Astrocyte (in vitro differentiated cells and primary cell): Measurements from ENCODE around the gene PI16. TPM values are rescaled to one million over a fixed set of nuclear protein-coding genes. Genes with fewer than 3 reads are reported as not detected.

Experiments used
- DNase-seq: peaks from one replicate; pipeline ENCODE4 v3.0.0-alpha.2; 2010; ENCODE audit warnings: low read depth
- FAIRE-seq: peaks from 2 replicates; lab custom pipeline; 2011; peaks lifted over from hg19 to GRCh38; lab: Jason Lieb, UNC
- H2AFZ ChIP-seq: 2 replicates; pipeline ENCODE4 v1.6.0; 2012; ENCODE audit warnings: low read depth, low read length, inconsistent platforms
- H3K27ac ChIP-seq: 2 replicates; pipeline ENCODE4 v1.5.1; 2011; ENCODE audit warnings: low read depth, low read length, inconsistent platforms
- H3K27me3 ChIP-seq: 2 replicates; pipeline ENCODE4 v1.6.0; 2011; ENCODE audit warnings: low read length, inconsistent platforms; ENCODE audit not compliant: insufficient read depth
- H3K36me3 ChIP-seq: 2 replicates; pipeline ENCODE4 v1.5.1; 2011; ENCODE audit warnings: low read length, inconsistent platforms; ENCODE audit not compliant: insufficient read depth
- H3K4me1 ChIP-seq: 2 replicates; pipeline ENCODE4 v1.5.1; 2011; ENCODE audit warnings: low read length, inconsistent platforms; ENCODE audit not compliant: insufficient read depth
- H3K4me2 ChIP-seq: 2 replicates; pipeline ENCODE4 v1.6.0; 2012; ENCODE audit warnings: low read length, inconsistent platforms
- H3K4me3 ChIP-seq: 2 replicates; pipeline ENCODE4 v1.5.1; 2011; ENCODE audit warnings: low read depth, mild to moderate bottlenecking, low read length, inconsistent platforms; ENCODE audit not compliant: insufficient read depth
- H3K79me2 ChIP-seq: 2 replicates; pipeline ENCODE4 v1.6.0; 2012; ENCODE audit warnings: mild to moderate bottlenecking, low read length, inconsistent platforms; ENCODE audit not compliant: insufficient read depth
- H3K9ac ChIP-seq: 2 replicates; pipeline ENCODE4 v1.6.0; 2012; ENCODE audit warnings: mild to moderate bottlenecking, low read length, inconsistent platforms
- H3K9me3 ChIP-seq: 2 replicates; pipeline ENCODE4 v1.5.1; 2012; ENCODE audit warnings: low read depth, mild to moderate bottlenecking, low read length, inconsistent platforms; ENCODE audit not compliant: insufficient read depth
- H4K20me1 ChIP-seq: 2 replicates; pipeline ENCODE4 v1.6.0; 2012; ENCODE audit warnings: low read length, inconsistent platforms; ENCODE audit not compliant: insufficient read depth
- H3K27ac Mint-ChIP-seq: one replicate; pipeline ENCODE4 v1.8.0; 2021; ENCODE audit warnings: mild to moderate bottlenecking, mixed read lengths; ENCODE audit not compliant: unreplicated experiment
- H3K27me3 Mint-ChIP-seq: one replicate; pipeline ENCODE4 v1.8.0; 2021; ENCODE audit warnings: low read depth, mixed read lengths; ENCODE audit not compliant: unreplicated experiment
- H3K36me3 Mint-ChIP-seq: one replicate; pipeline ENCODE4 v1.8.0; 2021; ENCODE audit warnings: low read depth, mixed read lengths; ENCODE audit not compliant: unreplicated experiment
- H3K4me1 Mint-ChIP-seq: one replicate; pipeline ENCODE4 v1.8.0; 2021; ENCODE audit warnings: low read depth, mixed read lengths; ENCODE audit not compliant: unreplicated experiment
- H3K4me3 Mint-ChIP-seq: one replicate; pipeline ENCODE4 v1.8.0; 2021; ENCODE audit warnings: mild to moderate bottlenecking, moderate library complexity, mixed read lengths; ENCODE audit not compliant: unreplicated experiment
- H3K9me3 Mint-ChIP-seq: one replicate; pipeline ENCODE4 v1.8.0; 2021; ENCODE audit warnings: mild to moderate bottlenecking, mixed read lengths; ENCODE audit not compliant: unreplicated experiment
- EZH2 ChIP-seq: IDR thresholded peaks from 2 replicates; pipeline ENCODE4 v1.6.1; 2012; ENCODE audit warnings: mild to moderate bottlenecking, low read length, inconsistent platforms; ENCODE audit not compliant: insufficient read depth
- total RNA-seq: library from RNA; stranded (reverse); gene quantifications from 2 replicates; pipeline ENCODE4 v1.2.1, GENCODE V29; 2021
- TF ChIP-seq, protein P1 (sequence below): IDR thresholded peaks from 2 replicates; pipeline ENCODE4 v1.5.1; 2011; ENCODE audit warnings: low read depth, mild to moderate bottlenecking, inconsistent platforms, low read length, moderate library complexity; ENCODE audit not compliant: insufficient read depth

PI16 gene
- total RNA-seq, 1 donor from 2014 or later = not detected

DNA sequence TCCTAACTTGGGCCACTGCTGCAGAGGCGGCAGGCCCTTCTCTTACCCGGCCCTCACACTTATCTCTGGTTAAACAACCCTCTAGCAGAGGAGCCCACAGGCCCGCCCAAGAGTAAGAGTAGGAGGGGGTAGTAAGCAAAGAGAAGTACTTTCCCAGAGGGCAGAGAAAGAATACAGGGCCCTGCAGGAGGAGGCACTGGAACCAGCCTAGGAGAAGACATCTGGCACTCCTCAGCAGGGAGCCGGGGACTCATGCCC is 21.4 kb downstream of the PI16 start:
- H3K4me1 ChIP-seq = peaks cover 3% of the 10 kb centered on the region
- peaks cover 42% of the 10 kb centered on the region for H3K79me2 ChIP-seq
- Mint-ChIP-seq H3K27ac (no peak overlapping the region), H3K4me3 (no peak overlapping the region), H3K27me3 (no peaks in the 10 kb centered on the region), H3K4me1 (peaks cover 21% of the 10 kb centered on the region), H3K9me3 (no peaks in the 10 kb centered on the region), H3K36me3 (peaks cover 18% of the 10 kb centered on the region)
- no peaks in the 10 kb centered on the region for H3K9me3 ChIP-seq
- peaks cover 89% of the 10 kb centered on the region for H4K20me1 ChIP-seq
- H3K4me3 ChIP-seq = no peak overlapping the region
- no peak for TF ChIP-seq EZH2
- peaks cover 74% of the 10 kb centered on the region for H3K36me3 ChIP-seq
- H3K9ac ChIP-seq = no peak overlapping the region
- FAIRE-seq = no peak
- no peak overlapping the region for H3K4me2 ChIP-seq
- no peak overlapping the region for H3K27ac ChIP-seq
- H2AFZ ChIP-seq = no peak overlapping the region
- no peaks in the 10 kb centered on the region for H3K27me3 ChIP-seq
- DNase-seq = no peak

DNA sequence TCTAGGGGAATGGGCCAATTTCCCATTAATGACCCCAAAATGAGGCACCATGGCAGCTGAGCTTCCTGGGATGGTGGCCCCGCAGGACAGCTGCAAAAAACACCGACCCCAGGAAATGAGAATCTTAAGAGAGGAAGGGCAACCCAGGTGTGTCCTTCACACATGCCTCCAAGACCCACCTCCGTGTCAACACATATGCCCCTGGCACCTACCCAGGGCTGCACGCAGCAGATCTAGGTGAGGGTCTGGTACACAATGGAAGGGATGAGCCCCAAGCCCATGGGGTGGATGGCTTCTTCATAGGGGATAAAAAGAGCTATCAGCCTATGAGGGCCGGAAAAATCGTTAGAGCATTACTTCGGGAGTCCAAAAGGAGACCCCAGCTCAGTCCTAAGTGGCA is 22.0 kb downstream of the PI16 start:
- peaks cover 18% of the 10 kb centered on the region for H3K36me3 Mint-ChIP-seq
- Histone ChIP-seq H3K9ac (no peak overlapping the region), H3K27ac (no peak overlapping the region), H3K9me3 (no peaks in the 10 kb centered on the region), H3K79me2 (peaks cover 48% of the 10 kb centered on the region), H3K36me3 (peaks cover 71% of the 10 kb centered on the region), H2AFZ (no peak overlapping the region), H3K27me3 (no peaks in the 10 kb centered on the region), H3K4me1 (peaks cover 4% of the 10 kb centered on the region), H4K20me1 (peaks cover 91% of the 10 kb centered on the region), H3K4me3 (no peak overlapping the region), H3K4me2 (no peak overlapping the region)
- H3K27ac Mint-ChIP-seq = no peak overlapping the region
- FAIRE-seq = no peak
- no peak overlapping the region for H3K4me3 Mint-ChIP-seq
- no peak for DNase-seq
- no peak for TF ChIP-seq EZH2
- TF ChIP-seq, protein P1, sequence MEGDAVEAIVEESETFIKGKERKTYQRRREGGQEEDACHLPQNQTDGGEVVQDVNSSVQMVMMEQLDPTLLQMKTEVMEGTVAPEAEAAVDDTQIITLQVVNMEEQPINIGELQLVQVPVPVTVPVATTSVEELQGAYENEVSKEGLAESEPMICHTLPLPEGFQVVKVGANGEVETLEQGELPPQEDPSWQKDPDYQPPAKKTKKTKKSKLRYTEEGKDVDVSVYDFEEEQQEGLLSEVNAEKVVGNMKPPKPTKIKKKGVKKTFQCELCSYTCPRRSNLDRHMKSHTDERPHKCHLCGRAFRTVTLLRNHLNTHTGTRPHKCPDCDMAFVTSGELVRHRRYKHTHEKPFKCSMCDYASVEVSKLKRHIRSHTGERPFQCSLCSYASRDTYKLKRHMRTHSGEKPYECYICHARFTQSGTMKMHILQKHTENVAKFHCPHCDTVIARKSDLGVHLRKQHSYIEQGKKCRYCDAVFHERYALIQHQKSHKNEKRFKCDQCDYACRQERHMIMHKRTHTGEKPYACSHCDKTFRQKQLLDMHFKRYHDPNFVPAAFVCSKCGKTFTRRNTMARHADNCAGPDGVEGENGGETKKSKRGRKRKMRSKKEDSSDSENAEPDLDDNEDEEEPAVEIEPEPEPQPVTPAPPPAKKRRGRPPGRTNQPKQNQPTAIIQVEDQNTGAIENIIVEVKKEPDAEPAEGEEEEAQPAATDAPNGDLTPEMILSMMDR = no peak
- no peaks in the 10 kb centered on the region for H3K9me3 Mint-ChIP-seq
- H3K4me1 Mint-ChIP-seq = peaks cover 27% of the 10 kb centered on the region
- no peaks in the 10 kb centered on the region for H3K27me3 Mint-ChIP-seq

DNA sequence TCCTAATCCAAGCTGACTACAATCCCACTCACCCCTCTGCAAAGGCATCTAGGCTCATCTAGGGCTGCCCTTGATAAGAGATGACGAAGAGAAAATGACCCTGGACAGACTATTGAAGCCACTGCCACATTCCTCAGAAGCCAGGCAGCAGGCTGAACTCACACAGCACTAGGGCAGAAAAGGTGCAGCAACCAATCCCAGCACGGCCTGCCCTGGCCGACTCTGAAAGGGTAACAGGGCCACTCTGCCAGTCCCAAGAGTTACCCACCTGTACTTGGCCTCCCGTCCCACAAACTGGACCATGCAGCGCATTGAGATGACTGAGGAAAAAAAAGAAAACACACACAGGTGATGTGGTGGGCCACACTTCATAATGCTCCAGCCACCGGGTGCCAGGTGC is 22.4 kb downstream of the PI16 start:
- no peak overlapping the region for H3K27ac Mint-ChIP-seq
- H3K4me1 Mint-ChIP-seq = peaks cover 28% of the 10 kb centered on the region
- no peaks in the 10 kb centered on the region for H3K9me3 ChIP-seq
- peaks cover 52% of the 10 kb centered on the region for H3K79me2 ChIP-seq
- H3K4me1 ChIP-seq = peaks cover 4% of the 10 kb centered on the region
- no peak for DNase-seq
- H3K4me3 ChIP-seq = no peak overlapping the region
- no peaks in the 10 kb centered on the region for H3K27me3 ChIP-seq
- no peak overlapping the region for H3K9ac ChIP-seq
- no peak overlapping the region for H3K4me2 ChIP-seq
- peaks cover 92% of the 10 kb centered on the region for H4K20me1 ChIP-seq
- H3K9me3 Mint-ChIP-seq = no peaks in the 10 kb centered on the region
- no peak overlapping the region for H3K27ac ChIP-seq
- FAIRE-seq = no peak
- TF ChIP-seq EZH2 = no peak
- TF ChIP-seq, protein P1 = no peak
- H3K36me3 Mint-ChIP-seq = peaks cover 16% of the 10 kb centered on the region
- H3K36me3 ChIP-seq = peaks cover 69% of the 10 kb centered on the region
- no peak overlapping the region for H3K4me3 Mint-ChIP-seq
- no peaks in the 10 kb centered on the region for H3K27me3 Mint-ChIP-seq
- H2AFZ ChIP-seq = no peak overlapping the region
